Naive thymus-derived CD4-positive, alpha-beta T cell (primary cell): ENCODE data around the gene LRRFIP1. TPM values are rescaled to one million over a fixed set of nuclear protein-coding genes. Genes with fewer than 3 reads are reported as not detected.

Source experiments
- ATAC-seq: fragments of 150-1000 bp; cut with Tn5 transposase; 2 replicates; pipeline ENCODE4 v1.10.0; 2021; ENCODE audit warnings: mild to moderate bottlenecking, moderate library complexity
- CTCF ChIA-PET: fragments of 350-600 bp; sonication (Branson Sonifier 250); formaldehyde crosslinking; loops from one replicate; lab custom pipeline; 2021; ENCODE audit warnings: antibody characterized with exemption; lab: Charles Lee
- POLR2A ChIA-PET: fragments of 350-600 bp; sonication (Branson Sonifier 250); formaldehyde crosslinking; loops from one replicate; lab custom pipeline; 2021; ENCODE audit warnings: antibody characterized with exemption, inconsistent platforms; lab: Charles Lee
- DNase-seq, 9 donors: peaks; one replicate each; pipeline versions ENCODE4 v3.0.0 to v3.0.0-alpha.2; 2020 to 2022; ENCODE audit warnings: mixed read lengths in 1 of 9
- H3K27ac ChIP-seq: one replicate; pipeline ENCODE4 v1.7.0; 2013; ENCODE audit warnings: mild to moderate bottlenecking, low read depth, low read length, moderate library complexity
- H3K27me3 ChIP-seq, 2 donors: one replicate each; pipeline ENCODE4 v1.7.0; 2013; ENCODE audit warnings: low read length in 2 of 2, mild to moderate bottlenecking in 2 of 2, moderate library complexity in 2 of 2; ENCODE audit not compliant: control insufficient read depth in 2 of 2, insufficient read depth in 2 of 2
- H3K36me3 ChIP-seq, 3 experiments: 1 replicate in 2 of 3; 2 replicates in 1 of 3; pipeline ENCODE4 v1.7.0; 2013; ENCODE audit warnings: low read length in 3 of 3, mild to moderate bottlenecking in 3 of 3, moderate library complexity in 1 of 3; ENCODE audit not compliant: insufficient read depth in 3 of 3, control insufficient read depth in 2 of 3
- H3K4me1 ChIP-seq, 2 donors: one replicate each; pipeline ENCODE4 v1.7.0; 2013; ENCODE audit warnings: low read length in 2 of 2, mild to moderate bottlenecking in 2 of 2, moderate library complexity in 1 of 2; ENCODE audit not compliant: control insufficient read depth in 2 of 2, insufficient read depth in 2 of 2
- H3K4me3 ChIP-seq: 2 replicates; pipeline ENCODE4 v1.7.0; 2013; ENCODE audit warnings: mild to moderate bottlenecking, low read length
- H3K9me3 ChIP-seq, 3 experiments: 1 replicate in 2 of 3; 2 replicates in 1 of 3; pipeline ENCODE4 v1.7.0; 2013; ENCODE audit warnings: low read length in 3 of 3; ENCODE audit not compliant: control insufficient read depth in 2 of 3
- H3K27ac Mint-ChIP-seq, 9 donors: one replicate each; pipeline ENCODE4 v1.8.0; 2020 to 2022; ENCODE audit warnings: mixed read lengths in 9 of 9, mild to moderate bottlenecking in 8 of 9, moderate library complexity in 5 of 9, inconsistent platforms in 2 of 9
- H3K27me3 Mint-ChIP-seq, 5 donors: one replicate each; pipeline ENCODE4 v1.8.0; 2021 to 2022; ENCODE audit warnings: mixed read lengths in 5 of 5, mild to moderate bottlenecking in 1 of 5
- H3K36me3 Mint-ChIP-seq, 5 donors: one replicate each; pipeline ENCODE4 v1.8.0; 2020 to 2022; ENCODE audit warnings: mixed read lengths in 5 of 5, mild to moderate bottlenecking in 3 of 5, inconsistent platforms in 1 of 5
- H3K4me1 Mint-ChIP-seq, 7 donors: one replicate each; pipeline ENCODE4 v1.8.0; 2020 to 2022; ENCODE audit warnings: mixed read lengths in 7 of 7, mild to moderate bottlenecking in 3 of 7, inconsistent platforms in 1 of 7
- H3K4me3 Mint-ChIP-seq, 10 donors: one replicate each; pipeline ENCODE4 v1.8.0; 2020 to 2022; ENCODE audit warnings: mild to moderate bottlenecking in 10 of 10, mixed read lengths in 10 of 10, moderate library complexity in 6 of 10, inconsistent platforms in 2 of 10
- H3K9me3 Mint-ChIP-seq, 11 donors: one replicate each; pipeline ENCODE4 v1.8.0; 2020 to 2022; ENCODE audit warnings: mixed read lengths in 11 of 11, mild to moderate bottlenecking in 4 of 11, inconsistent platforms in 1 of 11, moderate library complexity in 1 of 11
- intact Hi-C, 2 donors: fragments of 100-400 bp; cut with micrococcal nuclease; formaldehyde crosslinking; loops; one replicate each; pipeline ENCODE4 v1.15.1; 2023
- polyA plus RNA-seq, 2 donors: library from polyadenylated mRNA; unstranded; fragments of 300-500 nt; fragmentation: Illumina TruSeq; gene quantifications; one replicate each; pipeline ENCODE4 v1.2.3, GENCODE V29; 2021
- total RNA-seq, 6 experiments: library from RNA in 5 of 6; stranded (reverse) in 5 of 6; gene quantifications; 1 replicate in 5 of 6; 2 replicates in 1 of 6; pipeline ENCODE4 v1.2.3 and lab custom pipeline; 2021 to 2026

LRRFIP1 gene
- total and polyA plus RNA-seq, 7 experiments from 2014 or later, result 82.2 to 257 (median 105) TPM

GRCh38 chr2:237639052-237639835 is 11.9 kb downstream of the LRRFIP1 start:
- H3K27me3 ChIP-seq, result no peaks in the 10 kb centered on the region
- H3K4me3 Mint-ChIP-seq, result no peak overlapping the region
- H3K27ac Mint-ChIP-seq, result no peak overlapping the region
- H3K9me3 Mint-ChIP-seq, result peaks cover 0 to 14% (median 5%) of the 10 kb centered on the region in 11 donors
- no peaks in the 10 kb centered on the region for H3K4me1 ChIP-seq
- no peaks in the 10 kb centered on the region for H3K36me3 ChIP-seq
- H3K9me3 ChIP-seq, result no peaks in the 10 kb centered on the region
- H3K4me3 ChIP-seq, result no peak overlapping the region
- H3K36me3 Mint-ChIP-seq, result peaks cover 0 to 22% (median 10%) of the 10 kb centered on the region in 5 donors
- H3K4me1 Mint-ChIP-seq, result peaks cover 0 to 10% (median 6%) of the 10 kb centered on the region in 7 donors
- CTCF ChIA-PET, result interaction anchor here (0.5 to 0.7 kb wide), 3 partner anchors 47 to 127 kb away, joined by 3 to 7 read pairs (median 4); no protein-coding TSS in a partner anchor
- no peak overlapping the region for H3K27ac ChIP-seq
- intact Hi-C loops, result no loop called here
- ATAC-seq, result no peak
- peaks cover 0 to 20% (median 0%) of the 10 kb centered on the region in 5 donors for H3K27me3 Mint-ChIP-seq
- POLR2A ChIA-PET, result no interaction called here
- no peak for DNase-seq

DNA sequence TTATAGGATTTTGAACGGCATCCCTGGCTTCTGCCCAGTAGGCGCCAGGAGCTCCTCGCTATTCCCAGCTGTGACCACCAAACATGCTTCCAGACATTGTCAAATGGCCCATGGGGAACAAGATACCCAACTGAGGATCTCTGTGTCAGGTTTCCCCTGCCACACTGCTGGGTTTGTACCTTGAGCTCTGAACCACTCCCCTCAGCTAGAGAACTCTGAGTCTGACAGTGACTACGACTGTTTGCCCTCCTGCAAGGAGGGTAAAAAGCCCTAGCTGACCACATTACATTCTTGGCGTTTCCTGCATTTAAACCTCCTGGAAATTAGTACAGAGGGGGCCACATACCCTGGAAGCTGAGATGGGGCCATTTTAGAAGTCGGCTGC is 12.4 kb downstream of the LRRFIP1 start:
- Mint-ChIP-seq H3K4me1 (peaks cover 0 to 10% (median 6%) of the 10 kb centered on the region in 7 donors), H3K9me3 (peaks cover 0 to 9% (median 2%) of the 10 kb centered on the region in 11 donors), H3K36me3 (peaks cover 0 to 17% (median 4%) of the 10 kb centered on the region in 5 donors), H3K4me3 (no peak overlapping the region), H3K27ac (no peak overlapping the region), H3K27me3 (peaks cover 0 to 17% (median 0%) of the 10 kb centered on the region in 5 donors)
- no peak overlapping the region for H3K27ac ChIP-seq
- no peaks in the 10 kb centered on the region for H3K4me1 ChIP-seq
- no peaks in the 10 kb centered on the region for H3K9me3 ChIP-seq
- DNase-seq, result no peak
- ATAC-seq, result no peak
- H3K4me3 ChIP-seq, result no peak overlapping the region
- POLR2A ChIA-PET, result no interaction called here
- H3K27me3 ChIP-seq, result no peaks in the 10 kb centered on the region
- intact Hi-C loops, result no loop called here
- H3K36me3 ChIP-seq, result no peaks in the 10 kb centered on the region
- CTCF ChIA-PET, result interaction anchor here (0.5 to 0.6 kb wide), 3 partner anchors 48 to 484 kb away, joined by 3 to 7 read pairs (median 3); no protein-coding TSS in a partner anchor

DNA sequence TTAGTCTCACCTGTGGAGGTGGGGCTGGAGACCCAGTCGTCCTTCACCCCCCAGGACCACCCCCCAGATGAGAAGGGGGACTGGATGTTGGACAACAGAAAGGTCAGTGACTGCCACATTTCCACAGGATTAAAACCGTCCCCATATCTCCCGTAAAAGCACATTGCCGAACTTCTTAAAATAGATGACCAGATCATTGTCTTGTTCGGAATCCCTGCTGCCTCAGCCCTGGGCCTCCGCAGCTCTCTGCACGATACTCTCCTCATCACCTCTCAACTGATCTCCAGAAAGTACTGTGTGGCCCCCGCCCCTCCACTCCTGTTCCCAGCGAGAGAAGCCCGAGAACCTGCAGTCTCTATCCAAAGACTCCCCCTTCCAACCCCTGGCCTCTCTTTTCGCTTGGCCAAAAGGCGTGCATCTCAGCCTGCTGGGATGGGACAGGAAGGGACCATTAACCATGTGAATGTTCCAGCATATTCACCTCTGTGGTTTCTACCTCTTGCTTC is 13.2 kb downstream of the LRRFIP1 start:
- Mint-ChIP-seq H3K27me3 (peaks cover 0 to 13% (median 0%) of the 10 kb centered on the region in 5 donors), H3K4me1 (peaks cover 0 to 10% (median 6%) of the 10 kb centered on the region in 7 donors), H3K9me3 (peaks cover 0 to 7% (median 0%) of the 10 kb centered on the region in 11 donors), H3K4me3 (no peak overlapping the region), H3K36me3 (peaks cover 0 to 19% (median 8%) of the 10 kb centered on the region in 5 donors), H3K27ac (no peak overlapping the region)
- H3K27me3 ChIP-seq, result no peaks in the 10 kb centered on the region
- no peaks in the 10 kb centered on the region for H3K4me1 ChIP-seq
- H3K9me3 ChIP-seq, result no peaks in the 10 kb centered on the region
- H3K36me3 ChIP-seq, result no peaks in the 10 kb centered on the region
- ChIA-PET POLR2A (no interaction called here), CTCF (interaction anchor here (0.5 to 0.6 kb wide), 2 partner anchors 70 to 485 kb away, joined by 3 read pairs; no protein-coding TSS in a partner anchor)
- DNase-seq (no peak), ATAC-seq (no peak)
- intact Hi-C loops, result no loop called here
- no peak overlapping the region for H3K4me3 ChIP-seq
- no peak overlapping the region for H3K27ac ChIP-seq

- POLR2A ChIA-PET, result no interaction called here
- H3K27ac Mint-ChIP-seq, result no peak overlapping the region
- Histone ChIP-seq H3K27me3 (no peaks in the 10 kb centered on the region), H3K27ac (no peak overlapping the region), H3K36me3 (no peaks in the 10 kb centered on the region), H3K4me3 (no peak overlapping the region), H3K9me3 (no peaks in the 10 kb centered on the region), H3K4me1 (no peaks in the 10 kb centered on the region)
- H3K27me3 Mint-ChIP-seq, result peaks cover 0 to 3% (median 0%) of the 10 kb centered on the region in 5 donors
- CTCF ChIA-PET, result no interaction called here
- intact Hi-C loops, result no loop called here
- no peak for ATAC-seq
- peaks cover 0 to 1% (median 0%) of the 10 kb centered on the region in 11 donors for H3K9me3 Mint-ChIP-seq
- no peak overlapping the region for H3K4me3 Mint-ChIP-seq
- peaks cover 0 to 31% (median 12%) of the 10 kb centered on the region in 5 donors for H3K36me3 Mint-ChIP-seq
- no peak for DNase-seq
- peaks cover 0 to 4% (median 0%) of the 10 kb centered on the region in 7 donors for H3K4me1 Mint-ChIP-seq
Measured at GRCh38 chr2:237642038-237642734, 14.8 kb downstream of the LRRFIP1 start.

GRCh38 chr2:237643066-237643465 is 15.7 kb downstream of the LRRFIP1 start:
- Histone ChIP-seq H3K27me3 (no peaks in the 10 kb centered on the region), H3K4me1 (no peaks in the 10 kb centered on the region), H3K27ac (no peak overlapping the region), H3K4me3 (no peak overlapping the region), H3K36me3 (no peaks in the 10 kb centered on the region), H3K9me3 (no peaks in the 10 kb centered on the region)
- intact Hi-C loops, result no loop called here
- Mint-ChIP-seq H3K27me3 (peaks cover 0 to 3% (median 0%) of the 10 kb centered on the region in 5 donors), H3K4me1 (peaks cover 0 to 4% (median 0%) of the 10 kb centered on the region in 7 donors), H3K4me3 (no peak overlapping the region), H3K27ac (no peak overlapping the region), H3K9me3 (peaks cover 0 to 1% (median 0%) of the 10 kb centered on the region in 11 donors), H3K36me3 (peaks cover 0 to 34% (median 12%) of the 10 kb centered on the region in 5 donors)
- DNase-seq (no peak), ATAC-seq (no peak)
- ChIA-PET POLR2A (no interaction called here), CTCF (no interaction called here)

- Mint-ChIP-seq H3K36me3 (peaks cover 0 to 37% (median 12%) of the 10 kb centered on the region in 5 donors), H3K4me3 (no peak overlapping the region), H3K4me1 (peaks cover 0 to 4% (median 0%) of the 10 kb centered on the region in 7 donors), H3K9me3 (peaks cover 0 to 1% (median 0%) of the 10 kb centered on the region in 11 donors), H3K27ac (no peak overlapping the region), H3K27me3 (peaks cover 0 to 3% (median 0%) of the 10 kb centered on the region in 5 donors)
- H3K36me3 ChIP-seq, result no peaks in the 10 kb centered on the region
- no peaks in the 10 kb centered on the region for H3K27me3 ChIP-seq
- H3K27ac ChIP-seq, result no peak overlapping the region
- ChIA-PET CTCF (no interaction called here), POLR2A (no interaction called here)
- no peaks in the 10 kb centered on the region for H3K9me3 ChIP-seq
- no peak for ATAC-seq
- intact Hi-C loops, result no loop called here
- H3K4me1 ChIP-seq, result no peaks in the 10 kb centered on the region
- no peak for DNase-seq
- no peak overlapping the region for H3K4me3 ChIP-seq
Measured at GRCh38 chr2:237643582-237644380, 16.4 kb downstream of the LRRFIP1 start.
